ENCODE measurements around the gene SLC3A2. TPM values are rescaled to one million over a fixed set of nuclear protein-coding genes. Genes with fewer than 3 reads are reported as not detected.
A peak's percentile ranks its signal among the peaks of the same experiment; 100 is the strongest.

Gene SLC3A2
- total RNA-seq, 1 experiment from 2014 or later: 765 TPM

DNA sequence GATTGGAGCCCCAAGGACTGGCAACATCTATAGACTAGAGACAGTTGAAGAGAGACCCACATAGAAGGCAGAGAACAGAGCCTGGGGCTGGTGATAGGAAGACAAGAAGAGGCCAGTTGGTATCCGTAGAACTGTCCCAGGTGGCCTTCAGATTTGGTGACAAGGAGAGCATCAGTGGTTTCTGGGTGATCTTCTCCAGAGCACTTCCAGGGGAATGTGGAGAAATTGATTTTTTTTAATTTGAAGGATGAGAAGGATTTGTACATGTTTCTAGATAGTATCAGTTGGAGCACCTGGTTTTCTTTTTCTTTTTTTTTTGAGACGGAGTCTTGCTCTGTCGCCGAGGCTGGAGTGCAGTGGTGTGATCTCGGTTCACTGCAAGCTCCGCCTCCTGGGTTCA, 14.8 kb downstream of the SLC3A2 start:
- in situ Hi-C loops (cut with HindIII; ENCODE audit: low pct_unique_long_range_greater_than_20kb, low sequenced_read_pairs): no loop called here

DNA sequence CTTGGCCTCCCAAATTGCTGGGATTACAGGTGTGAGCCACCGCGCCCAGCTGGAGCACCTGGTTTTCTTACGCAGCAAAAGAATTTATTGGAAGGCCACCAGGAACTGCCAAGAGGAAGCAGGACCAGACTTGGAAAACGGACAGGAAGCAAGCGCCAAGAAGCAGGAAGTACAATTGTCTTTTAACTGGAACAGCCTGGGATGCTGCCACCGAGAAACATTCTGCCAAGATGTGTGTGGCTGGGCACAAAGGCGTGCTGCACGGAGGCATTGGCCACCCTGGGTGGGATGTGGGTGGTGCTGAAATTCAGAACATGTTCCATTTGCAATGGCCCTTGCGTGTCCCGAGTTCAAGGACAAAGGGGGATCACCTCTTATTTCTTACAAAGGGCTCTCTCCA, 15.4 kb downstream of the SLC3A2 start:
- in situ Hi-C loops (cut with HindIII; ENCODE audit: low pct_unique_long_range_greater_than_20kb, low sequenced_read_pairs): no loop called here
- no peak for DNase-seq (ENCODE audit: low read depth, low spot score)

More for the DNA sequence above, 14.8 kb downstream of the SLC3A2 start:
- no peak for DNase-seq (ENCODE audit: low read depth, low spot score)

DNA sequence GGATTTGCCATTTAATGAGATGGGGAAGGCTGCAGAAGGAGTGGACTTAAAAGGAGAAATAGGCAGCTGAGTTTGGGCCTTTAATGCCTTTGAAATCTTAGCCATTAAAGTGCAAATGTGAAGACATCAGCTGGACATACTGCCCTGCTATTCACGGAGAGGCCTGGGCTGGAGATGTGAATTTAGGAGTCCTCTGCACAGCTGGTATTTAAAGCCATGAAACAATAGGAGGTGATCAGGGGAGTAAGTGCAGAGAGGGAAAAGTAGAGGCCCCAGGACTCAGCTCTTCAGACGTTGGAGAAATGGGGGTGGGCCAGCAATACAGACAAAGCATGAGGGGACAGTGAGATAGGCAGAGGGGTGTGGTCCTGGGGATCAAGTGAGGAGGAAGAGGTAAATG, 16.6 kb downstream of the SLC3A2 start:
- in situ Hi-C loops (cut with HindIII; ENCODE audit: low pct_unique_long_range_greater_than_20kb, low sequenced_read_pairs): no loop called here
- DNase-seq (ENCODE audit: low read depth, low spot score): no peak

DNA sequence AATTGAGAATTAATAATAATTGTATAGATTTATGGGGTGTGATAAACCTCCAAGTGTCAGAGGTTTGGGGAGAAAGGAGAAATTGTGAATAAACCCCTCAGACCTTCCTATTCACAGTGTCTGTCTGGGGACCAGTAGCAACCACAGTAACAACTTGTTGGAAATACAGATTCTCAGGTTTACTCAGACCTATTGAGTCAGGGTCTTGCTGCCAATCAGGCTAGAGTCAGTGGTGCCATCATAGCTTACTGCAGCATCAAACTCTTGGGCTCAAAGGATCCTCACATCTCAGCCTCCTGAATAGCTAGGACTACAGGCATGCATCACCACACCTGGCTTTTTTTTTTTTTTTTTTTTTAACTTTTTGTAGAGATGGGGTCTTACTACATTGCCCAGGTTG, 17.3 kb downstream of the SLC3A2 start:
- DNase-seq (ENCODE audit: low read depth, low spot score): no peak
- in situ Hi-C loops (cut with HindIII; ENCODE audit: low pct_unique_long_range_greater_than_20kb, low sequenced_read_pairs): no loop called here

DNA sequence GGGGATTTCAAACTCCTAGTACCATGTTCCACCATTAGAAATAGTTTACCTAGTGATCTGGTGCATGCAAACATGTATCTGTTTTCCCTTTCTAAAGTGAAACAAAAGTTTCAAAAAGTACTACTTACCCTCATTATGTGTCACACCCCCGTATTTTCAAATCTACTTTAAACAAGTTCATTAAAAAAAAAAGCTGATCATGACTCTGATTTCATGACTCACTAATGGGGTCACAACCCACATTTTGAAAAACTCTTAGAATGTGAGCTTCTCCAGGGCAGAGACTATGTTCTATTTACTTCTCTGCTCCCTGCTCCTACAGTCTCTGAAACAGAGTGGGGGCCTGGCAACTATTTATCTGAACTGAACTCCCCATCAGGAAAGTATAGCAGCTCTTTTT, 22.2 kb downstream of the SLC3A2 start:
- DNase-seq (ENCODE audit: low read depth, low spot score): no peak
- in situ Hi-C loops (cut with HindIII; ENCODE audit: low pct_unique_long_range_greater_than_20kb, low sequenced_read_pairs): no loop called here

GRCh38 chr11:62905296-62905695, 24.6 kb downstream of the SLC3A2 start:
- no peak for DNase-seq (ENCODE audit: low read depth, low spot score)
- in situ Hi-C loops (cut with HindIII; ENCODE audit: low pct_unique_long_range_greater_than_20kb, low sequenced_read_pairs): no loop called here

DNA sequence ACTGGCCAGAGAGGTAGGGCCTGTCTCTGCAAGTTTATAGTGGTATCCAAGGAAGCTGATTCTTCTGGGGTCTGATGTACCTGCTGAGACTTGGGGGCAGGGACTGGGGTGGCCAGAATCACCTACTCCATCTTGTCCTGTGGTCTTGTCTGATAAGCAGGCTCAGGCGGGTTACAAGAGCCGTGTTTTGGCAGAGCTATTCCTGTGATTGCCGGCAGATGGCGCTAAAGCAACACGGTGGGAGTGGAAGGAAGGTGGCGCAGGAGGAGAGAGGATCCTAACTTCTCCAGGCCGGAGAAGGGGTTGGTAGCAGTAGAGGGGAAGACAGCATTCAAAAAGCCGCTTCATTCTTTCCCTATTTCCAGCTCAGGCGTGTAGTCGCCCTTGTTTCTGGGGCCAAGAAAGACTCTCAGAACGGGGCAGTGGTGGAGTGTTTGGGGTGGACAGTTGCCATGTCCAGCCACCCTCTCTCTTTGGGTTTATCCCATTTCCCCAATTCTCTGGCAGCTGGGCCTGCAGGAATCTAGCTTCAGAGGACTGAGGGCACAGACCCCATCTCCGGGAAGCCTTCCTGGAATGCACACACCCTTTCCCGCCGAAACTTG, 25.3 kb downstream of the SLC3A2 start:
- in situ Hi-C loops (cut with HindIII; ENCODE audit: low pct_unique_long_range_greater_than_20kb, low sequenced_read_pairs): no loop called here
- DNase-seq (ENCODE audit: low read depth, low spot score): peak; percentile 84

DNA sequence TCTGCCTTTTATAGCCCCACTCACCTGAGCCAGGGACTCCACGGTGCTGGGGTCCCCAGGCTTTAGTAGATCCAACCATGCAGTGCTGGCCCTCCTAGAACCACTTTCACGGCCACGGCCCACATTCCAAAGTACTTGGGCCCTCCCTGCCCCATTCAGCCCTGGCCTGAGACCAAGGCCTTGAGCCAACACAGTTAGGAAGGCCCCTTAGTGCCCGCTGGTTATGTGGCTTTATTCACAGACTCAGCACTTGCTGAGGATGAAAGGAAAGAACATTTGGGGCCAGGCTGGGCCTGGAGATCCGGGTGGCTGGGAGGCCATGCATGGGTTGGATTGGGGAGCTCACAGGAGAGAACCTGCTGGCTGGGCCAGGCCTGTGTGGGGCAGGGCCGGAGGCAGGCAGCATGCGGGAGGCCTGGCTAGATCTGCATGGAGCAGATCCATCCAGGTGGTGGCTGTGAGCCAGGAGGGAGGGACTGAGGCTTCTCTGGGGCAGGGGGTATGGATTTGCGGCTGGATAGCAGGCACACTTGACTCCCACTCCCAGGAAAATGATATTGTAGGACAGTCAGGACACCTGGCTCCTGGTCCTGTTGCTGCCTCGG, 27.9 kb downstream of the SLC3A2 start:
- in situ Hi-C loops (cut with HindIII; ENCODE audit: low pct_unique_long_range_greater_than_20kb, low sequenced_read_pairs): no loop called here
- DNase-seq (ENCODE audit: low read depth, low spot score): no peak

DNA sequence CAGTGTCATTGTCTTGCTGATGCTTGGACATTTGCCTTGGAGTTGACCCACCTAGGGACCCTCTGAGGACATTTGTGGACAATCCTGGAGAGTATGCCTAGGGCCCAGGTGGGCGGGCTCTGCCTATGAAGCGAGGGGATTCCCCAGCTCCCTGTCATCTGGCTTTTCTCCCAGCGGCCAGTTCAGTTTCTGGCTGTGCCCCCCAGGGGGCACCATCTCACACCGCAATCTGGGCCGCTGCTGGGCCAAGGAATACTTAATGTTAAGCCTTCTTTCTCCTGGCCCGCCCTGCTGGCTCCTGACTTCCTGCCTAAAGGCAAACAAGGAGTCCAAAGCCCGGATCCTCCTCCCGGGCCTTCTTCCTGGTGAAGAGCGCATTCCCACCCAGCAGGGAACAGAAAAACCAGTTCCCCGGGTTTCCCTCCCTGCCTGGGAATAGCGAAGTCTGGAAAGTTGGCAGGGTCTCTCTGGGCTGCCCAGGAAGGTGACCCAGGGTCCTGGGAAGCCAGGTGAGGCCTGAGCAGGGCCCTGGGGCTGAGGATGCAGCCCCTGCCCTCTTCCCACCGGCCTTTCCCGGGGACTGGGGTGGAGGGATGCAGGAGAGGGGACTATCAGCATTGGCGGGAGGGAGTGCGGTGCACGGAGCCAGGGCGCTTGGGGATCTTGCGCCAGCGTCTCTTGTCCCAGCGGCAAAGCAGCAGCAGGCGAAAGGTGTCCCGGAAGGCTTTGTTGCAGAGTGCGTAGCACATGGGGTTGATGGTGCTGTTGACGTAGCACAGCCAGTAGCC, 28.6 kb downstream of the SLC3A2 start:
- in situ Hi-C loops (cut with HindIII; ENCODE audit: low pct_unique_long_range_greater_than_20kb, low sequenced_read_pairs): no loop called here
- peak; percentile 79 for DNase-seq (ENCODE audit: low read depth, low spot score)

DNA sequence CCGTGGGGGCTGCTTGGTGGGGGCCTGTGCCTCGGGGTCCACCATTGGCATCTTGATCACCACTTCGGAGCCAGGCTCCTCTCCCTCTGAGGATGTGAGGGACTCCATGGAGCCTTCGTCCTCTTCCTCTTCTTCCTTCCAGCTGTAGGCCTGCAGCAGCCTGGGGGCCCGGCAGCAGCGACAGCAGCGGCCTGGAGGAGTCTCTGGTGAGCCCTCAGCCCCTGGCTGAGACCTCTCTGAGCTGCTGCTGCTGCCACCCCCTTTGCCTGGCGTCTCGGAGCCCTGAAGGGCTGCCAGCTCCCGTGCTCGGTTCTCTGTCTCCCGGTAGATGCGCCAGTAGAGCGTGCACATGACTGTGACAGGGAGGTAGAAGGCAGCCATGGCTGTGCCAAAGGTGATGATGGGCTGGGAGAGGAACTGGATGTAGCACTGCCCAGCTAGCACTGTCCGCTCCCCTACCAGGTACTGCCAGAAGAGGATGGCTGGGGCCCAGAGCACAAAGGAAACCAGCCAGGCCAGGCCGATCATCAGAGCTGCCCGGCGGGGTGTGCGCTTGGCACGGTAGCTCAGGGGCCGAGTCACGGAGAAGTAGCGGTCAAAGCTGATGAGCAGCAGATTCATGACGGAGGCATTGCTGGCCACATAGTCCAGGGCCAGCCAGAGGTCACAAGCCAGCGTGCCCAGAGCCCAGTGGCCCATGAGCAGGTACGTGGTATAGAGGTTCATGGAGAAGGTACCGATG, 29.6 kb downstream of the SLC3A2 start:
- in situ Hi-C loops (cut with HindIII; ENCODE audit: low pct_unique_long_range_greater_than_20kb, low sequenced_read_pairs): no loop called here
- DNase-seq (ENCODE audit: low read depth, low spot score): no peak

DNA sequence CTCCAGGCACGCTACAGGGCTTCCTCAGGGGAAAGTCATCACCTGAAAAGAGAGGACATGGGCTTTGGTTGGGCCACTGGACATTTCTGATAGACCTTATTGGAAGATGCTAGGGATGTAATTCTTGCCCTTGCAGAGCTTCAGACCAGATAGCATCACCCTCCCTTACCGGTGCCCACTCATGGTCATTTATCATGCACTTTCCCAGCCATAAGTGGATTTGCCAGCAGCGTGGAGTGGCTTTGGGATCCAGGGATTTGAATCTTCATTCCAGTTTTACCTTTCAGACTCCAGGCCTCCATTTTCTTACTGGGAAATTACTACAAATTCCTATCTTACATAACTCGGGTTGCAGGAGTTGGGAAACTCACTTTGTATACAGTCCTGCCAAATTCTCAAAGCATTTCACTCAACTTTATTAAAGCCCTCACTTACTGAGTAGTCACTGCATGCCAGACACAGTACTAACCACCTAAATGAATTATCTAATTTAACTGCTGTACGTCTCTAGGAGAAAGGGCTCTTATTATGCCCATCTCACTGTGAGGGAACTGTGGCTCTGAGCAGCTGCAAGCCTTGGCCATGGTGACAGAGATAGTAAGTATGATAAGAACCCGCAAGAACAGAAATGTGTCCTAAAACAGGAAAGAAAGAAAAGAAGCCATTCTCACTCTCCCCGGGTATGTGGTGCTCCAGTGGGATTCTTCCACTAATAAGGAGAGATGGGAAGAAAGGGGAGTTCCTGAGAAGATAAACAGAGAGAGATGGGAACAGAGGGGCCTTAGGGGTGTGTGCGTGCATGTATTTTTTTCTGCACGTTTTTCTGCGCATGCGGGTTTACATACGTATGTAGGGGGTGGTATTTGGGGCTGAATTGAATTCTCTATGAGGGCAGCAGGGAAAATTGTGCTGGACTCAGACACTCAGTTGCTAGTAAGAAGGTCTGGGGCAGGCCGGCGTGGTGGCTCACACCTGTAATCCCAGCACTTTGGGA, 30.7 kb downstream of the SLC3A2 start:
- in situ Hi-C loops (cut with HindIII; ENCODE audit: low pct_unique_long_range_greater_than_20kb, low sequenced_read_pairs): no loop called here

GRCh38 chr11:62912268-62912667, 31.6 kb downstream of the SLC3A2 start:
- DNase-seq (ENCODE audit: low read depth, low spot score): no peak
- in situ Hi-C loops (cut with HindIII; ENCODE audit: low pct_unique_long_range_greater_than_20kb, low sequenced_read_pairs): no loop called here

More for the DNA sequence above, 30.7 kb downstream of the SLC3A2 start:
- no peak for DNase-seq (ENCODE audit: low read depth, low spot score)

- in situ Hi-C loops (cut with HindIII; ENCODE audit: low pct_unique_long_range_greater_than_20kb, low sequenced_read_pairs): no loop called here
- no peak for DNase-seq (ENCODE audit: low read depth, low spot score)
Observed at GRCh38 chr11:62914416-62914815, 33.7 kb downstream of the SLC3A2 start.

DNA sequence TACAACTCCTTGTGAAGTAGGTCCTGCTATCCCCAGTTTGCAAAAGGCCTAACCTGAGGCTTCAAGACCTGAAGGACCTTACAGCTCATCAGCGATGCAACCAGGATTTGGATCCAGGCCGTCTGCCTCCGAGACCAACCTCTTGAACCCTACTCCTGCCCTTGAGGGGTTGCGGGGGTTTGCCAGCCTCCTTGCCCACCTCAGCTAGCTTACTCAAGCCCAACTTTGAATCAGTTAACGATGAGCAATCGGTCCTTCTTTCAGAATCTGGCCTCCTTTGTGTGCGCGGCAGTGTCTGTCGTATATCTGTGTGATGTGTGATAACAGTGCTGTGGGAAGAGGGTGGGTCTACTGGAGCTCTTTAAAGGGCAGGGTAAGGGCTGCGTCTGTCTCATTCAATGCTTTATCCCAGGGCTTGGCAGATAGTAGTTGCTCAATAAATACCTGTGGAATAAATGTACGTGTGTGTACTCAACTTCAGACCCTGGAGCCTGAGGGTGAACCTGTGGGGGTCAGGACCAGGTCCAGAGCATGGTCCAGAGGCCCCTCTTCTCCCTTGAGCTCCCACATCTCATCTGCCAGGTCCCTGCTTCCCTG, 37.3 kb downstream of the SLC3A2 start:
- no peak for DNase-seq (ENCODE audit: low read depth, low spot score)
- in situ Hi-C loops (cut with HindIII; ENCODE audit: low pct_unique_long_range_greater_than_20kb, low sequenced_read_pairs): no loop called here

GRCh38 chr11:62918531-62918930, 37.8 kb downstream of the SLC3A2 start:
- in situ Hi-C loops (cut with HindIII; ENCODE audit: low pct_unique_long_range_greater_than_20kb, low sequenced_read_pairs): no loop called here
- DNase-seq (ENCODE audit: low read depth, low spot score): no peak

- in situ Hi-C loops (cut with HindIII; ENCODE audit: low pct_unique_long_range_greater_than_20kb, low sequenced_read_pairs): no loop called here
- no peak for DNase-seq (ENCODE audit: low read depth, low spot score)
Observed at GRCh38 chr11:62919476-62919875, 38.8 kb downstream of the SLC3A2 start.

Measured in SK-MEL-5 (cell line).